HUES64 (cell line): ENCODE data around the gene ATAD2B.

Experiments used
- H3K27ac ChIP-seq: 2 replicates; pipeline ENCODE4 v1.7.0; 2013; ENCODE audit warnings: low read depth, low read length, inconsistent platforms
- H3K27me3 ChIP-seq: 2 replicates; pipeline ENCODE4 v1.6.1; 2013; ENCODE audit warnings: mild to moderate bottlenecking, low read length; ENCODE audit not compliant: insufficient read depth
- H3K36me3 ChIP-seq: 2 replicates; pipeline ENCODE4 v1.6.1; 2013; ENCODE audit warnings: mild to moderate bottlenecking, low read length; ENCODE audit not compliant: insufficient read depth
- H3K4me1 ChIP-seq: 2 replicates; pipeline ENCODE4 v1.6.1; 2013; ENCODE audit warnings: mild to moderate bottlenecking, low read length, moderate library complexity; ENCODE audit not compliant: insufficient read depth
- H3K4me3 ChIP-seq: 2 replicates; pipeline ENCODE4 v1.5.1; 2013; ENCODE audit warnings: mild to moderate bottlenecking, low read length, moderate library complexity
- H3K9ac ChIP-seq: 2 replicates; pipeline ENCODE4 v1.6.1; 2013; ENCODE audit warnings: mild to moderate bottlenecking, low read depth, low read length
- H3K9me3 ChIP-seq: 2 replicates; pipeline ENCODE4 v1.6.1; 2013; ENCODE audit warnings: low read depth, low read length; ENCODE audit not compliant: insufficient read depth
- WGBS: fragments of 150-250, 120-280 bp; methylation state at CpG from one replicate; pipeline ENCODE4 v1.1.7; 2013; ENCODE audit warnings: missing lambda C conversion rate; 5-methylcytosine and 5-hydroxymethylcytosine counted together

ATAD2B gene

GRCh38 chr2:23837871-23838270, 89.1 kb downstream of the ATAD2B start:
- H3K36me3 ChIP-seq = peaks cover 18% of the 10 kb centered on the region
- WGBS = 100% methylated on average over 1 of the region's 1 CpG

GRCh38 chr2:23836971-23837565, 89.9 kb downstream of the ATAD2B start:
- Histone ChIP-seq H3K27me3 (no peaks in the 10 kb centered on the region), H3K9me3 (peaks cover 17% of the 10 kb centered on the region; the same call in 1 of the 2 replicates), H3K4me1 (no peaks in the 10 kb centered on the region), H3K4me3 (no peak overlapping the region), H3K27ac (no peak overlapping the region), H3K36me3 (peaks cover 18% of the 10 kb centered on the region), H3K9ac (no peak overlapping the region)
- 85% methylated on average over 9 of the region's 9 CpGs for WGBS

More at GRCh38 chr2:23837871-23838270, 89.1 kb downstream of the ATAD2B start:
- Histone ChIP-seq H3K9me3 (peaks cover 17% of the 10 kb centered on the region; the same call in 1 of the 2 replicates), H3K27me3 (no peaks in the 10 kb centered on the region), H3K4me1 (peaks cover 3% of the 10 kb centered on the region; the same call in 1 of the 2 replicates), H3K27ac (no peak overlapping the region), H3K4me3 (no peak overlapping the region), H3K9ac (no peak overlapping the region)

- WGBS = 92% methylated on average over 5 of the region's 5 CpGs
- H3K27me3 ChIP-seq = no peaks in the 10 kb centered on the region
- H3K9ac ChIP-seq = no peak overlapping the region
- no peaks in the 10 kb centered on the region for H3K4me1 ChIP-seq
- no peak overlapping the region for H3K27ac ChIP-seq
- H3K4me3 ChIP-seq = no peak overlapping the region
- H3K9me3 ChIP-seq = peaks cover 17% of the 10 kb centered on the region; the same call in 1 of the 2 replicates
- peaks cover 18% of the 10 kb centered on the region for H3K36me3 ChIP-seq
These were observed 90.4 kb downstream of the ATAD2B start for GRCh38 chr2:23836505-23836904.

- peaks cover 14% of the 10 kb centered on the region for H3K36me3 ChIP-seq
- peaks cover 17% of the 10 kb centered on the region; the same call in 1 of the 2 replicates for H3K9me3 ChIP-seq
- no peaks in the 10 kb centered on the region for H3K4me1 ChIP-seq
- H3K4me3 ChIP-seq = no peak overlapping the region
- WGBS = 97% methylated on average over 9 of the region's 9 CpGs
- H3K9ac ChIP-seq = no peak overlapping the region
- no peaks in the 10 kb centered on the region for H3K27me3 ChIP-seq
- H3K27ac ChIP-seq = no peak overlapping the region
These were observed 90.9 kb downstream of the ATAD2B start for GRCh38 chr2:23835988-23836387.

GRCh38 chr2:23835423-23835822, 91.5 kb downstream of the ATAD2B start:
- Histone ChIP-seq H3K27me3 (no peaks in the 10 kb centered on the region), H3K27ac (no peak overlapping the region), H3K4me3 (no peak overlapping the region), H3K4me1 (no peaks in the 10 kb centered on the region), H3K9ac (no peak overlapping the region), H3K9me3 (peaks cover 17% of the 10 kb centered on the region; the same call in 1 of the 2 replicates), H3K36me3 (peaks cover 14% of the 10 kb centered on the region)
- 92% methylated on average over 5 of the region's 5 CpGs for WGBS

GRCh38 chr2:23828986-23829385, 97.9 kb downstream of the ATAD2B start:
- Histone ChIP-seq H3K9ac (no peak overlapping the region), H3K4me3 (no peak overlapping the region), H3K9me3 (no peaks in the 10 kb centered on the region), H3K36me3 (peaks cover 4% of the 10 kb centered on the region; the same call in 1 of the 2 replicates), H3K4me1 (no peaks in the 10 kb centered on the region), H3K27ac (no peak overlapping the region), H3K27me3 (no peaks in the 10 kb centered on the region)
- 88% methylated on average over 1 of the region's 1 CpG for WGBS

- no peaks in the 10 kb centered on the region for H3K27me3 ChIP-seq
- WGBS = 93% methylated on average over 1 of the region's 1 CpG
- no peaks in the 10 kb centered on the region for H3K9me3 ChIP-seq
- H3K4me1 ChIP-seq = no peaks in the 10 kb centered on the region
- no peak overlapping the region for H3K27ac ChIP-seq
- H3K9ac ChIP-seq = no peak overlapping the region
- no peak overlapping the region for H3K4me3 ChIP-seq
- peaks cover 5% of the 10 kb centered on the region; the same call in 1 of the 2 replicates for H3K36me3 ChIP-seq
These were observed 98.5 kb downstream of the ATAD2B start for GRCh38 chr2:23828256-23828980.

GRCh38 chr2:23827287-23827686, 99.6 kb downstream of the ATAD2B start:
- H3K9ac ChIP-seq = no peak overlapping the region
- H3K9me3 ChIP-seq = no peaks in the 10 kb centered on the region
- H3K27me3 ChIP-seq = no peaks in the 10 kb centered on the region
- 83% methylated on average over 1 of the region's 1 CpG for WGBS
- H3K4me1 ChIP-seq = no peaks in the 10 kb centered on the region
- peaks cover 11% of the 10 kb centered on the region for H3K36me3 ChIP-seq
- H3K27ac ChIP-seq = no peak overlapping the region
- H3K4me3 ChIP-seq = no peak overlapping the region

- H3K36me3 ChIP-seq = peaks cover 11% of the 10 kb centered on the region
- H3K4me1 ChIP-seq = no peaks in the 10 kb centered on the region
- no peak overlapping the region for H3K4me3 ChIP-seq
- 97% methylated on average over 3 of the region's 3 CpGs for WGBS
- H3K9ac ChIP-seq = no peak overlapping the region
- no peak overlapping the region for H3K27ac ChIP-seq
- H3K27me3 ChIP-seq = no peaks in the 10 kb centered on the region
- no peaks in the 10 kb centered on the region for H3K9me3 ChIP-seq
These were observed 100.2 kb downstream of the ATAD2B start for GRCh38 chr2:23826771-23827170.

- Histone ChIP-seq H3K4me1 (no peaks in the 10 kb centered on the region), H3K27ac (no peak overlapping the region), H3K9me3 (no peaks in the 10 kb centered on the region), H3K36me3 (peaks cover 16% of the 10 kb centered on the region), H3K4me3 (no peak overlapping the region), H3K9ac (no peak overlapping the region), H3K27me3 (no peaks in the 10 kb centered on the region)
- WGBS = no CpG with 5 or more reads among the region's 2 CpGs
These were observed 100.9 kb downstream of the ATAD2B start for GRCh38 chr2:23826040-23826439.

GRCh38 chr2:23824777-23825212, 102.1 kb downstream of the ATAD2B start:
- Histone ChIP-seq H3K36me3 (peaks cover 16% of the 10 kb centered on the region), H3K4me3 (no peak overlapping the region), H3K4me1 (no peaks in the 10 kb centered on the region), H3K9ac (no peak overlapping the region), H3K9me3 (no peaks in the 10 kb centered on the region), H3K27ac (no peak overlapping the region), H3K27me3 (no peaks in the 10 kb centered on the region)
- WGBS = 86% methylated on average over 2 of the region's 2 CpGs
